Stimulated activated naive B cell treated with anti-CD40 and anti-IgM and Interleukin-4, amounts not matched to agents 10 μg/mL and 1 μg/mL and 100 μg/mL, for 72 hours (primary cell): Measurements from ENCODE around the gene FBLN5.
A peak's percentile ranks its signal among the peaks of the same experiment; 100 is the strongest.
"Not testable (repeated sequence)": the region's sequence is repeated elsewhere in the genome, so short reads cannot be mapped to it uniquely, and the experiment has no call there.

Experiments
- ATAC-seq, 2 donors: fragments of 150-1000 bp; cut with Tn5 transposase; replicated peaks; 2 replicates each; pipeline ENCODE4 v1.10.0; 2021; ENCODE audit warnings: moderate library complexity in 1 of 2
- DNase-seq: peaks from one replicate; pipeline ENCODE4 v3.0.0; 2021
- H3K27ac Mint-ChIP-seq: one replicate; pipeline ENCODE4 v1.8.0; 2022; ENCODE audit warnings: mild to moderate bottlenecking, mixed read lengths
- H3K27me3 Mint-ChIP-seq, 2 donors: one replicate each; pipeline ENCODE4 v1.8.0; 2022; ENCODE audit warnings: mixed read lengths in 2 of 2
- H3K36me3 Mint-ChIP-seq, 2 donors: one replicate each; pipeline ENCODE4 v1.8.0; 2022; ENCODE audit warnings: mixed read lengths in 2 of 2, mild to moderate bottlenecking in 1 of 2
- H3K4me1 Mint-ChIP-seq, 2 donors: one replicate each; pipeline ENCODE4 v1.8.0; 2022; ENCODE audit warnings: mixed read lengths in 2 of 2, mild to moderate bottlenecking in 1 of 2
- H3K4me3 Mint-ChIP-seq, 2 donors: one replicate each; pipeline ENCODE4 v1.8.0; 2022; ENCODE audit warnings: mild to moderate bottlenecking in 2 of 2, mixed read lengths in 2 of 2, moderate library complexity in 1 of 2
- H3K9me3 Mint-ChIP-seq, 2 donors: one replicate each; pipeline ENCODE4 v1.8.0; 2022; ENCODE audit warnings: mixed read lengths in 2 of 2, mild to moderate bottlenecking in 1 of 2

The FBLN5 gene

GRCh38 chr14:91904956-91905645 is 42.4 kb downstream of the FBLN5 start:
- H3K4me3 Mint-ChIP-seq, result no peak overlapping the region

DNA sequence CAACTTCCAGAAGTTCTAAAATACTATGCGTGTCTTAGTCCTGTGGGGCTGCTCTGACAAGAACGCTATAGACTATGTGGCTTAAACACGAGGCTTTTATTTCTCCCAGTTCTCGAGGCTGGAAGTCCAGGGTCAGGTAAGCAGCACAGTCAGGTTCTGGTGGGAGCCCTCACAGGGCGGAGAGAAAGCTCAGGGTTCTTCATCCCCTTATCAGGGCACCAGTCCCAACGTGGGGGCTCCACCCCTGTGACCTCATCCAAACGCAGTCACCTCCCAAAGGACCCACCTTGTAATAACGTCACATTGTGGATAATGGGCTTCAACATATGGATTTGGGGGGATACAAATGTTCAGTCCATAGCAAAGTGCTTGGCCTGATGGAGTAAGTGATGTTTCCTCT is 43.0 kb downstream of the FBLN5 start:
- Mint-ChIP-seq H3K4me3 (no peak overlapping the region), H3K4me1 (no peaks in the 10 kb centered on the region), H3K36me3 (no peaks in the 10 kb centered on the region), H3K27ac (no peak overlapping the region), H3K9me3 (no peaks in the 10 kb centered on the region), H3K27me3 (no peaks in the 10 kb centered on the region)
- DNase-seq (no peak), ATAC-seq (no peak)

More at GRCh38 chr14:91904956-91905645, 42.4 kb downstream of the FBLN5 start:
- Mint-ChIP-seq H3K4me1 (no peaks in the 10 kb centered on the region), H3K9me3 (no peaks in the 10 kb centered on the region), H3K27me3 (no peaks in the 10 kb centered on the region), H3K36me3 (no peaks in the 10 kb centered on the region), H3K27ac (no peak overlapping the region)
- DNase-seq (no peak), ATAC-seq (no peak)

DNA sequence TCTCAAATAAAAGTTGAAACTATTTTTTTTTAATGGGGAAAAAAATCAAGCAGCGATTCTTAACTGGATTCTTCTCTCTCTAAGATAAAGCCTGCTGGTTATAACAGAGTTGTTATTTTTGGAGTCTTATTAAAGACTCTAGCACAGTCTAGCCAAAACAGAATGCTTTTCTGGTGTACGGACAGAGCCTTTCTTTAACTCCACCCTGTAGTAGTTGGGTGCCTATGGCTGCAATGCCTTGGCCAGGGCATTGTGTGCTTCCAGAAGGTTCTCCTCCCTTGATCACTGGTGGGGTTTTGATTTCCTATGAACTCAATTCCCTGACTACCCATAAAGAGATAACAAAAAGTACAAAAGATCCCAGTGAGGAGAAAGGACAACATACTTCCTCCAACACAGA is 44.4 kb downstream of the FBLN5 start:
- H3K27ac Mint-ChIP-seq, result no peak overlapping the region
- H3K4me1 Mint-ChIP-seq, result no peaks in the 10 kb centered on the region
- H3K27me3 Mint-ChIP-seq, result no peaks in the 10 kb centered on the region
- no peaks in the 10 kb centered on the region for H3K36me3 Mint-ChIP-seq
- H3K9me3 Mint-ChIP-seq, result no peaks in the 10 kb centered on the region
- H3K4me3 Mint-ChIP-seq, result no peak overlapping the region
- ATAC-seq, result no peak
- DNase-seq, result no peak

GRCh38 chr14:91902336-91902735 is 45.2 kb downstream of the FBLN5 start:
- H3K27ac Mint-ChIP-seq, result no peak overlapping the region
- ATAC-seq, result no peak
- H3K27me3 Mint-ChIP-seq, result no peaks in the 10 kb centered on the region

GRCh38 chr14:91901449-91902226 is 45.9 kb downstream of the FBLN5 start:
- no peaks in the 10 kb centered on the region for H3K4me1 Mint-ChIP-seq
- H3K4me3 Mint-ChIP-seq, result no peak overlapping the region
- no peaks in the 10 kb centered on the region for H3K36me3 Mint-ChIP-seq
- H3K27me3 Mint-ChIP-seq, result no peaks in the 10 kb centered on the region
- DNase-seq, result no peak
- H3K27ac Mint-ChIP-seq, result no peak overlapping the region
- ATAC-seq, result no peak
- H3K9me3 Mint-ChIP-seq, result no peaks in the 10 kb centered on the region

More at GRCh38 chr14:91902336-91902735, 45.2 kb downstream of the FBLN5 start:
- DNase-seq, result no peak
- Mint-ChIP-seq H3K4me3 (no peak overlapping the region), H3K4me1 (no peaks in the 10 kb centered on the region), H3K9me3 (no peaks in the 10 kb centered on the region), H3K36me3 (no peaks in the 10 kb centered on the region)

GRCh38 chr14:91899806-91900205 is 47.7 kb downstream of the FBLN5 start:
- Mint-ChIP-seq H3K4me3 (no peak overlapping the region), H3K36me3 (no peaks in the 10 kb centered on the region), H3K9me3 (no peaks in the 10 kb centered on the region), H3K27ac (no peak overlapping the region), H3K27me3 (peaks cover 0 to 7% of the 10 kb centered on the region in 2 donors), H3K4me1 (no peaks in the 10 kb centered on the region)
- ATAC-seq, result no peak
- DNase-seq, result no peak

DNA sequence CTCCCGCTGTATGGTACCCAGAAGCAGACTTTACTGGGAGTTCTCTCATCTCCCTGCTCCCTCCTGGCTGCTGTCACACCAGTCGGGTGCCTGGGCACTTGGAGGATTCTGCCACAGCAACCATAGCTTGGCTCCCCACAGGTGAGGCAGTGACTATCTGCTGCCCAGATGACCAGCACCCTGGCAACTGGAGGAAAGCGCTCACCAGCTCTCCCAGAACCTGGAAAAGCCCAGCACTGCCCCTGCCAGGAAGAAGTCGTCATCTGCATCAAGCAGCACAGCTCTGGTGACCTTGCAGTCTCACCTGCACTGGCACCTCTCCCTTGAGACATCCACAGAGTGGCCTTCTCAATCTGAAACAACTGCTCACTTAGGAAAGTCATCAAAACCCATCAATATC is 48.3 kb downstream of the FBLN5 start:
- DNase-seq (no peak), ATAC-seq (no peak)
- Mint-ChIP-seq H3K4me1 (no peaks in the 10 kb centered on the region), H3K4me3 (no peak overlapping the region), H3K9me3 (no peaks in the 10 kb centered on the region), H3K36me3 (no peaks in the 10 kb centered on the region), H3K27ac (no peak overlapping the region), H3K27me3 (peaks cover 0 to 7% of the 10 kb centered on the region in 2 donors)

- no peak for DNase-seq
- H3K4me3 Mint-ChIP-seq, result no peak overlapping the region
- H3K27ac Mint-ChIP-seq, result no peak overlapping the region
- peaks cover 0 to 7% of the 10 kb centered on the region in 2 donors for H3K27me3 Mint-ChIP-seq
- H3K4me1 Mint-ChIP-seq, result no peaks in the 10 kb centered on the region
- H3K36me3 Mint-ChIP-seq, result no peaks in the 10 kb centered on the region
- ATAC-seq, result no peak
- H3K9me3 Mint-ChIP-seq, result no peaks in the 10 kb centered on the region
These were observed 49.1 kb downstream of the FBLN5 start for GRCh38 chr14:91898372-91898771.

GRCh38 chr14:91897716-91898115 is 49.8 kb downstream of the FBLN5 start:
- H3K27ac Mint-ChIP-seq, H3K4me3 Mint-ChIP-seq, H3K27me3 Mint-ChIP-seq, H3K4me1 Mint-ChIP-seq, ATAC-seq, H3K36me3 Mint-ChIP-seq, DNase-seq, H3K9me3 Mint-ChIP-seq: not testable (repeated sequence)

GRCh38 chr14:91897106-91897701 is 50.3 kb downstream of the FBLN5 start:
- Mint-ChIP-seq H3K27ac (no peak overlapping the region), H3K27me3 (peaks cover 0 to 7% of the 10 kb centered on the region in 2 donors), H3K4me1 (no peaks in the 10 kb centered on the region), H3K9me3 (no peaks in the 10 kb centered on the region), H3K4me3 (no peak overlapping the region), H3K36me3 (no peaks in the 10 kb centered on the region)
- DNase-seq (no peak), ATAC-seq (no peak)

GRCh38 chr14:91896419-91896818 is 51.1 kb downstream of the FBLN5 start:
- H3K27ac Mint-ChIP-seq, result peak overlapping the region; percentile 9
- H3K27me3 Mint-ChIP-seq, result peaks cover 0 to 7% of the 10 kb centered on the region in 2 donors
- H3K4me1 Mint-ChIP-seq, result no peaks in the 10 kb centered on the region
- H3K4me3 Mint-ChIP-seq, result no peak overlapping the region
- no peak for ATAC-seq
- H3K36me3 Mint-ChIP-seq, result no peaks in the 10 kb centered on the region
- no peak for DNase-seq
- H3K9me3 Mint-ChIP-seq, result no peaks in the 10 kb centered on the region

DNA sequence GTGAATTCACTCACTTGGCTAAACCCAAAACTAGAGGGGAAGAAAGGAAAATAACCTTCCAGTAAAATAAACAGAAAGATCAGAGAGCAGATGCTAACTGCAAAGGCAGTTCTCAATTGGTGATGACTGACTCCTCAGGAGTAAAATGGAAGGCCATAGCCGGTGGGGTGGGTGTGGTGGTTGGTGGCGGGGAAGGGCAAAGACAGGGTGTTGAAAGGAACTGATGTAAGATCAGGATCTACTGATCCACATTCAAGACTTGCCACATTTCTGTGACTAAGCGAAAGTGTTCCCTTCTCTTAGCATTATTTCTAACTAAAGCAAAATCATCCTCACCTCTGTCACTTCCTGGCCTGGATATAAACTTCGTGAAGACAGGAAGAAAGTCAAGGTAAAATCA is 53.8 kb downstream of the FBLN5 start:
- H3K27ac Mint-ChIP-seq, result no peak overlapping the region

DNA sequence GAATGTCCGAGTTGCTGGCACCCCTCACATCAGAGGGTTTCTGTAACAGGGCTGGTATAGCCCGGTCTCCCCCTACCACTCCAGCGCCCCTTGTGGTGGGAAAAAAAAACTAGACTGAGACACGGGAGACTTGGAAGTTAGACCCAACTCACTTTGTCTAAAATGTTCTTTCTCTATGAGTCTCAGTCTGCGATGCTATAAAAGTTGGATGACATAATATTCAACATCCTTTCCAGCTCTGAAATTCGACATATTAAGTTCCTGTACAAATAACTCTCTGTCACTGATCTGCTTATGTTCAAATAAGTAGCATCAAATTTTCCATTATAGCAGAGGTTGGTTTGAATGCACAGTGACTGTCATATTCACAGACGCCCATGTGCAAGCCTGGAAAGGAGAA is 54.5 kb downstream of the FBLN5 start:
- peak; percentile 41 to 57 for ATAC-seq

More for the DNA sequence above, 53.8 kb downstream of the FBLN5 start:
- Mint-ChIP-seq H3K4me1 (no peaks in the 10 kb centered on the region), H3K27me3 (peaks cover 0 to 7% of the 10 kb centered on the region in 2 donors), H3K4me3 (no peak overlapping the region), H3K9me3 (no peaks in the 10 kb centered on the region), H3K36me3 (no peaks in the 10 kb centered on the region)
- DNase-seq (no peak), ATAC-seq (no peak)

DNA sequence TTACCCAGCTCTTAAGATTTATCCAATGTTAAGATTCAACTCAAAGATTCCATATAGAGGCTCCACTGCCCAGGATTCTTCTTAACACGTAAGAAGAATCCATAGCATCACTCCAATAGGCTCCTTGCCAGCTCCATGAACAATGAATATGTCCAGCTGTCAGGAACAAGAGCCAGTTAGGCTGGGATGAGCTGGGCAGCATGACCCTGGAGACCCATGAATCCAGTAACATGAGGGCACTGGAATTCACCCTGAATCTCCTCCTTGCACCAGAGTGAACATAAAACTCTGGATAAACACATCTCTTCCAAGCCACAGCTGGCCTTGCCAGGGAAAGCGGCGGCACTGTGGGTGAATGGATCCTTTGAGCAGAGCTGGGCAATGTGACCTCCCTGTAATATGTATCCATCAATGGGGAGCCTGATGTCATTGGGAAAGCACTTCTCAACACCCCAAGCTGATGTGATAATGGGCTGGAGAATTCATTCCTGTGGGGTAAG is 55.7 kb downstream of the FBLN5 start:
- peaks cover 0 to 7% of the 10 kb centered on the region in 2 donors for H3K27me3 Mint-ChIP-seq
- no peak for DNase-seq
- H3K4me3 Mint-ChIP-seq, result no peak overlapping the region
- no peak overlapping the region for H3K27ac Mint-ChIP-seq
- H3K4me1 Mint-ChIP-seq, result no peaks in the 10 kb centered on the region
- no peak for ATAC-seq
- no peaks in the 10 kb centered on the region for H3K36me3 Mint-ChIP-seq
- no peaks in the 10 kb centered on the region for H3K9me3 Mint-ChIP-seq

More for the DNA sequence above, 54.5 kb downstream of the FBLN5 start:
- Mint-ChIP-seq H3K4me1 (no peaks in the 10 kb centered on the region), H3K9me3 (no peaks in the 10 kb centered on the region), H3K27ac (no peak overlapping the region), H3K4me3 (no peak overlapping the region), H3K36me3 (no peaks in the 10 kb centered on the region), H3K27me3 (peaks cover 0 to 7% of the 10 kb centered on the region in 2 donors)
- no peak for DNase-seq
